AG09309 (cell line): ENCODE measurements around the gene CYB5RL.

ENCODE experiments used
- DNase-seq: peaks from one replicate; pipeline ENCODE4 v3.0.0-alpha.2; 2010; ENCODE audit warnings: low read depth
- H3K4me3 ChIP-seq: 2 replicates; pipeline ENCODE4 v1.5.1; 2011; ENCODE audit warnings: mild to moderate bottlenecking, low read depth, low read length, moderate library complexity; ENCODE audit not compliant: control insufficient read depth
- CTCF ChIP-seq: IDR thresholded peaks from 2 replicates; pipeline ENCODE4 v1.5.1; 2011; ENCODE audit warnings: mild to moderate bottlenecking, low read depth, low read length, inconsistent platforms; ENCODE audit not compliant: insufficient read depth, control insufficient read depth; ENCODE audit errors: missing control alignments

Gene CYB5RL

GRCh38 chr1:54221867-54222484 lies 22.1 kb upstream of the CYB5RL start:
- no peak for TF ChIP-seq CTCF
- DNase-seq = no peak
- no peak overlapping the region for H3K4me3 ChIP-seq

DNA sequence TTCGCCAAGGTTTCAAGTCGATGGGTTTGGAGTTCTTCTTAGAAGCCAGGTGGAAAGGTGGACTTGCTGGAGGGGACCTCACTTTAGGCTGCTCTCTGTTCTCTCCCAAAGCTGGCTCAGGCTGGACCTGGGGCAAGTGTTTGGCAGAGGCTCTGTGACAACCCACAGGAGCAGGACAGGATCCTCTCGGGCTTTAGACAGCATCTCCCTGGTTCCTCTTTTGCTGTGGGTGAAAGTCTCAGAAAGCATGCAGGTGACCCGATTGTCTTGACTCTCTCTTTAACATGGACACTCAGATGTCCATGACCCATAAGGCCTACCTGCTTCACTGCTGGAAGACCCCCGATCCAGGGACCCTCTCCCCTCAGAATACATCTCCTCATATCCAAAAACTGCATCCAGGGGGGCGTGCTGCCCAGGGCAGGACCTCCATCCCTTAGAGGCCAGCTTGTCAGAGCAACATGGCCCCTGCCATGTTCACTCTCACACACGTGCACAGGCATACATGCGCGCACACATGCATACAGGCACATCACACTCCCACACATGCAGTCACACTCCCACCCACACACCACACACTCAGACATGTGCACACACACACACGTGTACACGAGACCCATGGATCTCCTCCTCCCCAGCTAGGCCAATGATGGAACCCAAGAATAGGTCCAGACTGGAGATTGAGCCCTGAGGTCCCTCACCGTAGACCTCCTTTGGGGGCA lies 21.4 kb upstream of the CYB5RL start:
- TF ChIP-seq CTCF = no peak
- no peak for DNase-seq
- H3K4me3 ChIP-seq = no peak overlapping the region

- H3K4me3 ChIP-seq = no peak overlapping the region
- TF ChIP-seq CTCF = no peak
- no peak for DNase-seq
These were observed 20.4 kb upstream of the CYB5RL start for GRCh38 chr1:54220004-54220811.

GRCh38 chr1:54219688-54220003 lies 19.8 kb upstream of the CYB5RL start:
- TF ChIP-seq CTCF = no peak
- no peak overlapping the region for H3K4me3 ChIP-seq
- DNase-seq = no peak

DNA sequence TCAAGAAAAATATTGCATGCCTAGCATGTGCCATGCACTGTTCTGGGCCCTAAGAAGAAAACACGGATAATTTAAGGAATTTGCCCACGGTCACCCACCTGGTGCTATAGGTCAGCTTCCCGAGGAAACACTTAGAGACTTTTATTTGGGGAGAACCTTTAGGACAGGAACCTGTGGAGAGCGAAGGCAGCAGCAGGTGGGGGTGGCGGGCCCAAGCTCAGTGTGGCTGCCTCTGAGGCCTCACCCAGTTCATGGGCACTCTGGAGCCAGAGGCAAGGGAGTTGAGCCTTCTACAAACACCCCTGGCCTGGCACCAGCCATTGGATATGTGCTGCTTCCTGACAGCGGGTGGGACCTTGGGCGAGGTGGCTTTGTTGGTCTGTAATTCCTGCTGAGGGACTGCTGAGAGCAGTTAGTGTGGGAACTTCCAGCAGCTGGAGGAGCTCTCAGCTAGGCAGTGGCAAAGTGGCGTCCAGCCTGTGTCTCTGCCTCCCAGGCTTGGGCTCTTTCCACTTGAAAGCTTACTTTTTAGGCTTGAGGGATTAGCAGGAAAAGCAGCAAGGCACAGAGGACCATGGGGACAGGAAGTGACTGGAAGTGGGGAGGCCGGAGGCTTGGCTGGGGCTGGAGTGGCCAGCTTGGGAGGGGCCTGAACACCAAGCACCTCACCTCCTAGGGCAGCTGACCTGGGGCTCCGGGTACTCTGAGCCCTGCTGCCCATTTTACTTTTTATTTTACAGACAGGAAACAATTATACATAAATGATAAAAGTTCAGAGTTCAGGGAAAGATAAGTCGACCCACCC lies 19.3 kb upstream of the CYB5RL start:
- peak; percentile 5 for TF ChIP-seq CTCF
- no peak overlapping the region for H3K4me3 ChIP-seq
- no peak for DNase-seq

DNA sequence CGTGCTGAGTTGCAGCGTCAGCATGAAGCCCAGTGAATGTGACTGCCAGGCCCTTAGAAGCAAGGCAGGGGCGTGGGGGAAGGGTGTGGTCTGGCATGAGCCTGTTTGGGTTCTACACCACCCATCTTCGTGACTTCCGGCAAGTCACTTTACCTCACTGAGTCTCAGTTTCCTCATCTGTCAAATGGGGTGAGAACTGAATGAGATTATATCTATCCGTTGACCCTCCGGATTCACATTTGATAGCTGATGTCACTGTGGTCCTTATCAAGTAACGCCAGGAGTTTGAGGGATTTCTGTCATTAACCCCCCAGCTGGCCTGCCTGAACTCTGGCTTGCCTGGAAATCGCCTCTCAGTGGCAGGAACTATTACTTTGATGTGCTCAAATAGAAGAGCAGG lies 15.7 kb upstream of the CYB5RL start:
- DNase-seq = no peak
- no peak for TF ChIP-seq CTCF

More for the DNA sequence above, 15.7 kb upstream of the CYB5RL start:
- no peak overlapping the region for H3K4me3 ChIP-seq
